ENCODE data around the gene CELF2. TPM values are rescaled to one million over a fixed set of nuclear protein-coding genes. Genes with fewer than 3 reads are reported as not detected.

Gene CELF2
- total and polyA plus RNA-seq, 2 of the 4 experiments (the other 2 are of a cell fraction): 3.5 to 6.6 TPM

- POLR2A ChIA-PET (ENCODE audit: unreplicated experiment): no interaction called here
- Histone ChIP-seq H3K4me2 (ENCODE audit: low read depth, low read length) (no peak overlapping the region), H2BK15ac (ENCODE audit: low read depth, low read length) (no peak overlapping the region), H3K56ac (ENCODE audit: extremely low read depth, insufficient read depth, low read length) (no peak overlapping the region), H3K4ac (ENCODE audit: low read depth, low read length) (no peak overlapping the region), H3K4me1 (ENCODE audit: control insufficient read depth, insufficient read depth, low read length) (no peaks in the 10 kb centered on the region), H4K91ac (ENCODE audit: insufficient read depth, low read depth, low read length) (no peak overlapping the region), H4K20me1 (ENCODE audit: insufficient read depth, low read length) (no peaks in the 10 kb centered on the region), H2AK5ac (ENCODE audit: low read depth, low read length) (no peak overlapping the region), H2BK5ac (ENCODE audit: low read depth, low read length, poor library complexity, severe bottlenecking) (no peak overlapping the region), H3K27ac (ENCODE audit: insufficient read depth, low read length) (no peak overlapping the region), H3K18ac (ENCODE audit: low read depth, low read length) (no peak overlapping the region), H2AK9ac (replicated peaks; ENCODE audit: low read depth, low read length, poor library complexity) (no peak overlapping the region), H2AFZ (replicated peaks; ENCODE audit: low read length, poor library complexity) (no peak overlapping the region), H3K27me3 (ENCODE audit: control insufficient read depth, insufficient read depth, low read length) (no peaks in the 10 kb centered on the region), H4K5ac (ENCODE audit: low read depth, low read length) (no peak overlapping the region), H3K9me1 (ENCODE audit: insufficient read depth, low read length) (no peaks in the 10 kb centered on the region), H2BK20ac (ENCODE audit: low read depth, low read length) (no peak overlapping the region), H3K79me1 (ENCODE audit: low read depth in 1 of 2, low read length in 2 of 2) (no peaks in the 10 kb centered on the region), H3K23ac (ENCODE audit: low read depth, low read length) (no peak overlapping the region), H3K36me3 (ENCODE audit: control insufficient read depth, insufficient read depth, low read length) (no peaks in the 10 kb centered on the region), H3K9me3 (ENCODE audit: control insufficient read depth, insufficient read depth, low read length) (no peaks in the 10 kb centered on the region; the same call in 1 of the 2 replicates), H3K9ac (ENCODE audit: low read depth, low read length) (no peak overlapping the region), H3K4me3 (ENCODE audit: insufficient read depth, low read depth, low read length) (no peak overlapping the region), H4K8ac (ENCODE audit: low read depth in 2 of 2, low read length in 2 of 2) (no peak overlapping the region), H3K14ac (replicated peaks; ENCODE audit: low read depth, low read length) (no peak overlapping the region), H2BK120ac (ENCODE audit: low read depth, low read length) (no peak overlapping the region)
- DNase-seq (no peak), ATAC-seq (ENCODE audit: low read depth) (no peak)
- CTCF ChIA-PET: no interaction called here
- in situ Hi-C loops (cut with MboI; ENCODE audit: low sequenced_read_pairs) (no loop called here), dilution Hi-C loops (cut with HindIII; ENCODE audit: low sequenced_read_pairs, unreplicated experiment) (no loop called here), intact Hi-C loops (cut with micrococcal nuclease) (no loop called here)
- BruUV-seq (replicated peaks): no TSS peak
- TF ChIP-seq FOS (IDR thresholded peaks at IDR 0.05; ENCODE audit: low read depth, low read length): no peak
- no peak for TF ChIP-seq CHD1 (IDR thresholded peaks at IDR 0.05; ENCODE audit: low read depth, low read length)
- no peak for TF ChIP-seq SMC3 (IDR thresholded peaks at IDR 0.05; ENCODE audit: low read depth, low read length)
- TF ChIP-seq NFE2L2 (IDR thresholded peaks at IDR 0.05; ENCODE audit: low read depth, low read length): no peak
- TF ChIP-seq ELK1 (IDR thresholded peaks at IDR 0.05; ENCODE audit: borderline replicate concordance, low read depth, low read length): no peak
- TF ChIP-seq USF2 (IDR thresholded peaks at IDR 0.05; ENCODE audit: low read depth, low read length): no peak
- TF ChIP-seq RFX5 (IDR thresholded peaks at IDR 0.05; ENCODE audit: low read depth, low read length): no peak
- no peak for TF ChIP-seq RCOR1 (IDR thresholded peaks at IDR 0.05; ENCODE audit: insufficient replicate concordance, low read length)
- no peak for TF ChIP-seq CTCF (conservative IDR thresholded peaks at IDR 0.05; ENCODE audit: low read depth, low read length)
- no peak for TF ChIP-seq MXI1 (IDR thresholded peaks at IDR 0.05; ENCODE audit: borderline replicate concordance, low read depth, low read length)
- no peak for TF ChIP-seq MAFK (IDR thresholded peaks at IDR 0.05; ENCODE audit: low read depth, low read length)
- no peak for TF ChIP-seq POLR2A (IDR thresholded peaks at IDR 0.05; ENCODE audit: low read depth, low read length)
- no peak for TF ChIP-seq RAD21 (IDR thresholded peaks at IDR 0.05; ENCODE audit: low read length)
- TF ChIP-seq BHLHE40 (IDR thresholded peaks at IDR 0.05; ENCODE audit: low read depth, low read length): no peak
- TF ChIP-seq CEBPB (IDR thresholded peaks at IDR 0.05; ENCODE audit: low read depth, low read length): no peak
- TF ChIP-seq MAZ (IDR thresholded peaks at IDR 0.05; ENCODE audit: borderline replicate concordance, low read depth, low read length): no peak
- WGBS, 2 experiments (ENCODE audit: extremely low coverage in 2 of 2, insufficient read length in 1 of 2): no CpG with 5 or more reads among the region's 4 CpGs
These were observed 197.8 kb downstream of the CELF2 start for GRCh38 chr10:11215471-11215870.
